IMR-90 (cell line): ENCODE measurements around the gene TPM3. TPM values are rescaled to one million over a fixed set of nuclear protein-coding genes. Genes with fewer than 3 reads are reported as not detected.

ENCODE experiments used
- ATAC-seq: fragments of 200-7000 bp; cut with Tn5 transposase; 2 replicates; pipeline ENCODE4 v1.9.1; 2020; ENCODE audit warnings: low read depth, mild to moderate bottlenecking, moderate library complexity
- BruUV-seq: library from RNA; stranded (reverse); fragments of 400-500 nt; replicated peaks from 2 replicates; lab custom pipeline; 2021; lab: Mats Ljungman, UMichigan
- CTCF ChIA-PET: fragments of 300-600 bp; formaldehyde crosslinking; extraction: SDS; loops from one replicate; lab custom pipeline; 2021; ENCODE audit warnings: antibody characterized with exemption; lab: Yijun Ruan, JAX
- POLR2A ChIA-PET: fragments of 300-600 bp; sonication (Branson Sonifier 250); formaldehyde crosslinking; loops from one replicate; lab custom pipeline; 2022; ENCODE audit warnings: antibody characterized with exemption; ENCODE audit not compliant: unreplicated experiment; lab: Charles Lee
- DNase-seq: peaks from one replicate; pipeline ENCODE4 v3.0.0; 2013
- H2AFZ ChIP-seq: replicated peaks from 2 replicates; pipeline ENCODE3; 2013; ENCODE audit warnings: low read length, mild to moderate bottlenecking; ENCODE audit not compliant: poor library complexity
- H2AK5ac ChIP-seq: 2 replicates; pipeline ENCODE4 v1.6.1; 2013; ENCODE audit warnings: low read depth, low read length, inconsistent platforms
- H2AK9ac ChIP-seq: replicated peaks from 2 replicates; pipeline ENCODE3; 2013; ENCODE audit warnings: mild to moderate bottlenecking, low read depth, low read length, moderate library complexity; ENCODE audit not compliant: poor library complexity
- H2BK120ac ChIP-seq: 2 replicates; pipeline ENCODE4 v1.6.1; 2013; ENCODE audit warnings: low read depth, low read length, inconsistent platforms
- H2BK15ac ChIP-seq: 3 replicates; pipeline ENCODE4 v1.6.1; 2013; ENCODE audit warnings: low read depth, low read length, inconsistent platforms
- H2BK20ac ChIP-seq: 2 replicates; pipeline ENCODE4 v1.6.1; 2013; ENCODE audit warnings: low read depth, mild to moderate bottlenecking, inconsistent platforms, low read length, moderate library complexity
- H2BK5ac ChIP-seq: 2 replicates; pipeline ENCODE4 v1.6.1; 2013; ENCODE audit warnings: mild to moderate bottlenecking, low read depth, low read length, inconsistent platforms; ENCODE audit not compliant: poor library complexity, severe bottlenecking
- H3K14ac ChIP-seq: replicated peaks from 2 replicates; pipeline ENCODE4 v1.6.1; 2013; ENCODE audit warnings: low read depth, low read length, inconsistent platforms
- H3K18ac ChIP-seq: 2 replicates; pipeline ENCODE4 v1.6.1; 2013; ENCODE audit warnings: low read depth, low read length, control low read depth
- H3K23ac ChIP-seq: 2 replicates; pipeline ENCODE4 v1.6.1; 2013; ENCODE audit warnings: low read depth, low read length, inconsistent platforms
- H3K27ac ChIP-seq: 2 replicates; pipeline ENCODE4 v1.5.1; 2013; ENCODE audit warnings: mild to moderate bottlenecking, control low read depth, low read length; ENCODE audit not compliant: insufficient read depth
- H3K27me3 ChIP-seq: 2 replicates; pipeline ENCODE4 v1.6.1; 2013; ENCODE audit warnings: low read length; ENCODE audit not compliant: control insufficient read depth, insufficient read depth
- H3K36me3 ChIP-seq: 2 replicates; pipeline ENCODE4 v1.6.1; 2013; ENCODE audit warnings: low read length, mixed read lengths; ENCODE audit not compliant: control insufficient read depth, insufficient read depth
- H3K4ac ChIP-seq: 2 replicates; pipeline ENCODE4 v1.6.1; 2013; ENCODE audit warnings: low read depth, low read length, inconsistent platforms
- H3K4me1 ChIP-seq: 2 replicates; pipeline ENCODE4 v1.6.1; 2013; ENCODE audit warnings: low read length, mixed read lengths; ENCODE audit not compliant: control insufficient read depth, insufficient read depth
- H3K4me2 ChIP-seq: 2 replicates; pipeline ENCODE4 v1.6.1; 2013; ENCODE audit warnings: low read depth, mild to moderate bottlenecking, control low read depth, low read length, moderate library complexity
- H3K4me3 ChIP-seq: 2 replicates; pipeline ENCODE4 v1.5.1; 2013; ENCODE audit warnings: low read depth, mild to moderate bottlenecking, control low read depth, low read length, moderate library complexity; ENCODE audit not compliant: insufficient read depth
- H3K56ac ChIP-seq: 2 replicates; pipeline ENCODE4 v1.6.1; 2013; ENCODE audit warnings: low read length, inconsistent platforms; ENCODE audit not compliant: insufficient read depth; ENCODE audit errors: extremely low read depth
- H3K79me1 ChIP-seq, 2 experiments: 2 replicates each; pipeline ENCODE4 v1.6.1; 2013; ENCODE audit warnings: low read length in 2 of 2, inconsistent platforms in 1 of 2, low read depth in 1 of 2
- H3K9ac ChIP-seq: 2 replicates; pipeline ENCODE4 v1.6.1; 2013; ENCODE audit warnings: low read depth, low read length, control low read depth
- H3K9me1 ChIP-seq: 2 replicates; pipeline ENCODE4 v1.6.1; 2013; ENCODE audit warnings: low read length, inconsistent platforms; ENCODE audit not compliant: insufficient read depth
- H3K9me3 ChIP-seq: 2 replicates; pipeline ENCODE4 v1.6.1; 2013; ENCODE audit warnings: low read length; ENCODE audit not compliant: control insufficient read depth, insufficient read depth
- H4K20me1 ChIP-seq: 2 replicates; pipeline ENCODE4 v1.6.1; 2013; ENCODE audit warnings: low read length, inconsistent platforms; ENCODE audit not compliant: insufficient read depth
- H4K5ac ChIP-seq: 2 replicates; pipeline ENCODE4 v1.6.1; 2013; ENCODE audit warnings: mild to moderate bottlenecking, low read depth, low read length, control low read depth
- H4K8ac ChIP-seq, 2 experiments: 2 replicates each; pipeline ENCODE4 v1.6.1; 2013; ENCODE audit warnings: low read depth in 2 of 2, low read length in 2 of 2, control low read depth in 1 of 2, inconsistent platforms in 1 of 2
- H4K91ac ChIP-seq: 2 replicates; pipeline ENCODE4 v1.6.1; 2013; ENCODE audit warnings: low read depth, low read length, inconsistent platforms; ENCODE audit not compliant: insufficient read depth
- CEBPB ChIP-seq: IDR thresholded peaks from 2 replicates; pipeline ENCODE4 v1.6.1; 2012; ENCODE audit warnings: low read depth, low read length, improper control_type of control experiment
- USF2 ChIP-seq: fragments of 150-350 bp; IDR thresholded peaks from 2 replicates; pipeline ENCODE4 v1.6.1; 2017; ENCODE audit warnings: mild to moderate bottlenecking, antibody characterized with exemption, low read length, low read depth
- WGBS, 2 experiments: methylation state at CpG; one replicate each; pipeline versions ENCODE4 v1.1.5 to v1.1.7; 2013; ENCODE audit warnings: missing lambda C conversion rate in 2 of 2; ENCODE audit not compliant: insufficient read length in 1 of 2; ENCODE audit errors: extremely low coverage in 2 of 2; 5-methylcytosine and 5-hydroxymethylcytosine counted together
- dilution Hi-C: fragments of 300-500 bp; cut with HindIII; formaldehyde crosslinking; loops from one replicate; pipeline ENCODE4 v1.14.3; 2018; ENCODE audit warnings: low sequenced_read_pairs; ENCODE audit not compliant: unreplicated experiment
- in situ Hi-C: fragments of 300-500 bp; cut with MboI; formaldehyde crosslinking; loops from 3 replicates; pipeline ENCODE4 v1.14.3; 2019; ENCODE audit warnings: low sequenced_read_pairs, inconsistent platforms, mixed read lengths
- intact Hi-C: fragments of 100-400 bp; cut with micrococcal nuclease; formaldehyde crosslinking; loops from 2 replicates; pipeline ENCODE4 v1.10.0; 2022
- polyA plus RNA-seq, 3 experiments: library from polyadenylated mRNA; depleted of rRNA; stranded (reverse); fragments of >200 nt; gene quantifications; 2 replicates each; pipeline ENCODE4 v1.2.3, GENCODE V29; 2012; ENCODE audit warnings: low replicate concordance in 1 of 3
- total RNA-seq: library from RNA; depleted of rRNA; stranded (reverse); fragments of >200 nt; gene quantifications from 2 replicates; pipeline ENCODE4 v1.2.3, GENCODE V29; 2012

The TPM3 gene
- total and polyA plus RNA-seq, 2 of the 4 experiments (the other 2 are of a cell fraction): 438 to 530 TPM

GRCh38 chr1:154208677-154209388, 16.9 kb upstream of the TPM3 start:
- Histone ChIP-seq H3K9me3 (no peaks in the 10 kb centered on the region), H3K27me3 (no peaks in the 10 kb centered on the region), H2AK9ac (no peak overlapping the region), H4K91ac (no peak overlapping the region), H4K20me1 (peaks cover 3% of the 10 kb centered on the region), H2AK5ac (no peak overlapping the region), H3K4me1 (peaks cover 2% of the 10 kb centered on the region; the same call in 1 of the 2 replicates), H2BK5ac (no peak overlapping the region), H3K9me1 (peaks cover 5% of the 10 kb centered on the region), H4K5ac (no peak overlapping the region), H3K56ac (no peak overlapping the region), H3K9ac (no peak overlapping the region), H2BK20ac (no peak overlapping the region), H3K14ac (no peak overlapping the region), H2BK15ac (no peak overlapping the region), H3K18ac (no peak overlapping the region), H2AFZ (no peak overlapping the region), H3K4ac (no peak overlapping the region), H3K27ac (no peak overlapping the region), H3K4me3 (no peak overlapping the region), H3K36me3 (peaks cover 54% of the 10 kb centered on the region), H3K79me1 (peaks cover 16 to 34% of the 10 kb centered on the region in 2 experiments), H3K4me2 (no peak overlapping the region), H4K8ac (no peak overlapping the region), H2BK120ac (no peak overlapping the region), H3K23ac (no peak overlapping the region)
- in situ Hi-C loops: no loop called here
- ATAC-seq (no peak), DNase-seq (no peak)
- intact Hi-C loops: no loop called here
- CTCF ChIA-PET: interaction anchor here (0.6 kb wide), 1 partner anchor 223 kb away, joined by 4 read pairs; the partner anchor contains the start of gene RAB13
- WGBS, 2 experiments: no CpG with 5 or more reads among the region's 5 CpGs
- no TSS peak for BruUV-seq
- POLR2A ChIA-PET: no interaction called here
- peak; percentile 34 for TF ChIP-seq CEBPB
- TF ChIP-seq USF2: no peak
- dilution Hi-C loops: no loop called here
